ENCODE measurements around the gene ETV3.

- TF ChIP-seq TAF1 (IDR thresholded peaks at IDR 0.05; ENCODE audit: borderline replicate concordance, insufficient read depth, low read length) (no peak), POLR2AphosphoS5 (IDR thresholded peaks at IDR 0.05; ENCODE audit: low read depth, low read length) (no peak), SIN3A (IDR thresholded peaks at IDR 0.05; ENCODE audit: borderline replicate concordance, insufficient read depth, low read length) (no peak), REST (IDR thresholded peaks at IDR 0.05; ENCODE audit: insufficient read depth in 1 of 2, low read depth in 2 of 2, low read length in 2 of 2) (no peak)
Observed at GRCh38 chr1:157133426-157133825, 4.8 kb downstream of the ETV3 start.
